Neuron (in vitro differentiated cells): ENCODE results near the gene CAMTA1.

Experiments used
- H2AFZ ChIP-seq: one replicate; pipeline ENCODE4 v1.6.1; 2013; ENCODE audit warnings: low read depth, mild to moderate bottlenecking, inconsistent platforms, low read length, moderate library complexity
- H3K27me3 ChIP-seq: one replicate; pipeline ENCODE4 v1.6.1; 2013; ENCODE audit warnings: low read length; ENCODE audit not compliant: insufficient read depth
- H3K36me3 ChIP-seq: one replicate; pipeline ENCODE4 v1.6.1; 2013; ENCODE audit warnings: low read length; ENCODE audit not compliant: insufficient read depth
- H3K4me1 ChIP-seq: one replicate; pipeline ENCODE4 v1.6.1; 2013; ENCODE audit warnings: low read length; ENCODE audit not compliant: insufficient read depth
- H3K4me3 ChIP-seq: 2 replicates; pipeline ENCODE4 v1.5.1; 2013; ENCODE audit warnings: mild to moderate bottlenecking, low read length, moderate library complexity
- H3K9me3 ChIP-seq: one replicate; pipeline ENCODE4 v1.6.1; 2013; ENCODE audit warnings: low read length

The CAMTA1 gene

DNA sequence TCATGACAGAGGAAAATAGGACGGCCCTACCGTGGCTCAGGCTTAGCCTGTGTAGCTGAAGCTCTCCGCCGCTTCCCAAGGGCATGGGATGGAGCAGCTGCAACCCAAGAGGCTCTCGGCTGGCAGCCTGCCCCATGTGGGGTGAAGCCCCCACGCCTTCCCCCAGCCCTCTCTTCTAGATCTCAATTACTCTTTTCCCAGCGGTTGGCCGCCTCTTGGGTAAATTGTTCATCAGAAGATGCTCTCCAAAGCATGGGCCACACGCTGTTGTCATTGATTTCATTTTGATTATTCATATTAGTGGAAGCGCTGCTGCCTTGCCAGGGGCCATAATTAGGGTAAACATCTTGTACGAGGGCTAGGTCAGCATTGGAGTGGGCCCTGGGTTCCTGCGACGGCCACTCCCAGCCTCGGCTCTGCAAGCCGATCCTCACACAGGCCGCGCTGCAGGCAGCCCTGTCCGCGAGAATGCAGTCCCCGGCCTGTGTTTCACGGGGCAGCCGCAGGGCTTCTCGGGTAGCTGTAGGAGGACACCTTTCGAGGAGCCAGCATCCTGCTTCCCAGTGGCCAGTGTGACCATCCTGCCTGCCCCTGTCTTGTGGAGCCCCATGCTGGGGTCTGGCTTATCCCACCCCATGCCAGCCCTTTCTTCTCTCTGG is 871.4 kb downstream of the CAMTA1 start:
- peaks cover 12% of the 10 kb centered on the region for H3K27me3 ChIP-seq
- H3K4me3 ChIP-seq, result no peak overlapping the region
- peaks cover 11% of the 10 kb centered on the region for H3K4me1 ChIP-seq

DNA sequence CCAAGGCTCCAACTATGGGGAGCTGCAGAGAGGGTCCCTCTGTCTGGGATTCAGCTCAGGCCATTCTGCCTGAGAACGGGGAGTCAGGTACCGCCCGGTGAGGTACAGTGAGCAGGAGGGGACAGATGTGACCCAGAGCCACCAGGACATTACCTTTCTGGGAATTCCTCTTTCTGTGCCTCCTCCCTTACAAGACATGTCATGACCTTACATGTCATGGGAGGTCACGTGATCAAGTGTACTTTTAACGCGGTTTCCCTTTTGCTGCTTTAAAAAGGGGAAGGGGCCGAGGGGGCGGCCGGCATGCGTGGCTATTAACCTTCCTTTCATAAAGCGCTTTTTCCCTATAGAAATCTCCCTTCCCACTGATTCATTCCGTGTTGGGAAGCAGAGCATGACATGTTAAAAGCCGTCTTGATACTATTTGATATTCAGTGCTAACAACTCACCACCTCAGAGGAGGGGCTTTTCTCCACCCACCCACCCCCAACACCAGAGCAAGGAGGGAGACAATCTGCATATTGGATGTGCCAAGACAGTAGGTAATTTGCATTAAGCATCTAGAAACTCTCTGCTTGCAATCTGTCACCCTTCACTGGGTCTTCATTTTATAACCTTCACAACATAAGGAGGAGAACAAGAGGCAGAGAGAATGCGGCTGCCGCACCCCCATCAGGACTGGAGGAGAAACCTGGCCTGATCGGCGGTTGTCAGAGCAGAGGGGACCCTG is 872.2 kb downstream of the CAMTA1 start:
- no peak overlapping the region for H3K4me3 ChIP-seq
- H3K27me3 ChIP-seq, result peaks cover 7% of the 10 kb centered on the region

More for the DNA sequence above, 871.4 kb downstream of the CAMTA1 start:
- no peaks in the 10 kb centered on the region for H3K36me3 ChIP-seq
- no peaks in the 10 kb centered on the region for H3K9me3 ChIP-seq
- no peak overlapping the region for H2AFZ ChIP-seq

DNA sequence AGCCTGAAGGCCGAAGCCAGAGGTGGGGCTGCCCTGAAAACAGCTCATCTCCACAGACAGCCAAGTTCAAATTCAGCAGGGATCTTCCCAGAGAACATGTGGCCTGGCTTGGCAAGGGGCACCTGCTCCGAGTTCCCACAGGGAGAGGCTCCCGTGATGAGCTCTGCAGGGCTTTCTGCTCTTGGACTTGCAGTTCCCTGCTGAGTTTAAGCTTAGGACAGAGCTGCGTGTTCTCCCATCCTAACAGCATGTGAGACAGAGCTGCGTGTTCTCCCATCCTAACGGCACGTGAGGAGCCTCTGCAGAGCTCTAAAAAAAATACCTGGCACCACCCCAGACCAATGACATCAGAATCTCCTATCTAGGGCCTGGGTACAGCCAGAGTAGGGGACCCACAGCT is 872.8 kb downstream of the CAMTA1 start:
- Histone ChIP-seq H3K9me3 (no peaks in the 10 kb centered on the region), H3K4me3 (no peak overlapping the region), H3K36me3 (no peaks in the 10 kb centered on the region), H3K4me1 (peaks cover 11% of the 10 kb centered on the region), H3K27me3 (peaks cover 5% of the 10 kb centered on the region), H2AFZ (no peak overlapping the region)

More for the DNA sequence above, 872.2 kb downstream of the CAMTA1 start:
- Histone ChIP-seq H2AFZ (no peak overlapping the region), H3K9me3 (no peaks in the 10 kb centered on the region), H3K4me1 (peaks cover 11% of the 10 kb centered on the region), H3K36me3 (no peaks in the 10 kb centered on the region)

DNA sequence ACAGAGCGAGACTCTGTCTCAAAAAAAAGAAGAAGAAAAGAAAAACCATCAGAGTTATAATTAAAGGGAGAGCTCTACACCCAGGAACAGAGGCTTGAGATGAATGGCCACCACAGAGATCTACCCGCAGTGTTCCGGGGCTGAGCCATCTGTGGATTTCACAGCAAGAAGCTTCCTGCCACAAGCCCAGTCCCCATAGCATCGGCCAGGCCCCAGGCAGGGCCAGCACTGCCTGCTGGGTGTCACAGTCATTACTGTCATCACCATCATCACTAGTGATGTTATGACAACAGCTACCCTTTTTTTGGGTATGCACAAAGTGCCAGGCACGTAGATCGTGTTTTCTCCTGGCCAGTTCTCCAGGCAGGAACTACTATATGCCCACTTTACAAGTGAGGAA is 874.3 kb downstream of the CAMTA1 start:
- Histone ChIP-seq H3K27me3 (peaks cover 5% of the 10 kb centered on the region), H2AFZ (no peak overlapping the region), H3K4me3 (no peak overlapping the region), H3K36me3 (no peaks in the 10 kb centered on the region), H3K4me1 (peaks cover 11% of the 10 kb centered on the region), H3K9me3 (no peaks in the 10 kb centered on the region)

DNA sequence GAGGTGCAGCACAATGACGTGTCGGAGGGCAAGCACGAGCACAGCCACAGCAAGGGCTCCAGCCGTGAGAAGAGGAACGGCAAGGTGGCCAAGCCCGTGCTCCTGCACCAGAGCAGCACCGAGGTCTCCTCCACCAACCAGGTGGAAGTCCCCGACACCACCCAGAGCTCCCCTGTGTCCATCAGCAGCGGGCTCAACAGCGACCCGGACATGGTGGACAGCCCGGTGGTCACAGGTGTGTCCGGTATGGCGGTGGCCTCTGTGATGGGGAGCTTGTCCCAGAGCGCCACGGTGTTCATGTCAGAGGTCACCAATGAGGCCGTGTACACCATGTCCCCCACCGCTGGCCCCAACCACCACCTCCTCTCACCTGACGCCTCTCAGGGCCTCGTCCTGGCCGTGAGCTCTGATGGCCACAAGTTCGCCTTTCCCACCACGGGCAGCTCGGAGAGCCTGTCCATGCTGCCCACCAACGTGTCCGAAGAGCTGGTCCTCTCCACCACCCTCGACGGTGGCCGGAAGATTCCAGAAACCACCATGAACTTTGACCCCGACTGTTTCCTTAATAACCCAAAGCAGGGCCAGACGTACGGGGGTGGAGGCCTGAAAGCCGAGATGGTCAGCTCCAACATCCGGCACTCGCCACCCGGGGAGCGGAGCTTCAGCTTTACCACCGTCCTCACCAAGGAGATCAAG is 878.3 kb downstream of the CAMTA1 start:
- no peaks in the 10 kb centered on the region for H3K9me3 ChIP-seq

DNA sequence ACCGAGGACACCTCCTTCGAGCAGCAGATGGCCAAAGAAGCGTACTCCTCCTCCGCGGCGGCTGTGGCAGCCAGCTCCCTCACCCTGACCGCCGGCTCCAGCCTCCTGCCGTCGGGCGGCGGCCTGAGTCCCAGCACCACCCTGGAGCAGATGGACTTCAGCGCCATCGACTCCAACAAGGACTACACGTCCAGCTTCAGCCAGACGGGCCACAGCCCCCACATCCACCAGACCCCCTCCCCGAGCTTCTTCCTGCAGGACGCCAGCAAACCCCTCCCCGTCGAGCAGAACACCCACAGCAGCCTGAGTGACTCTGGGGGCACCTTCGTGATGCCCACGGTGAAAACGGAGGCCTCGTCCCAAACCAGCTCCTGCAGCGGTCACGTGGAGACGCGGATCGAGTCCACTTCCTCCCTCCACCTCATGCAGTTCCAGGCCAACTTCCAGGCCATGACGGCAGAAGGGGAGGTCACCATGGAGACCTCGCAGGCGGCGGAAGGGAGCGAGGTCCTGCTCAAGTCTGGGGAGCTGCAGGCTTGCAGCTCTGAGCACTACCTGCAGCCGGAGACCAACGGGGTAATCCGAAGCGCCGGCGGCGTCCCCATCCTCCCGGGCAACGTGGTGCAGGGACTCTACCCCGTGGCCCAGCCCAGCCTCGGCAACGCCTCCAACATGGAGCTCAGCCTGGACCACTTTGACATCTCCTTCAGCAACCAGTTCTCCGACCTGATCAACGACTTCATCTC is 879.1 kb downstream of the CAMTA1 start:
- H3K27me3 ChIP-seq, result peaks cover 3% of the 10 kb centered on the region
- no peaks in the 10 kb centered on the region for H3K36me3 ChIP-seq
- H2AFZ ChIP-seq, result no peak overlapping the region
- H3K4me1 ChIP-seq, result peaks cover 15% of the 10 kb centered on the region
- H3K4me3 ChIP-seq, result no peak overlapping the region
- no peaks in the 10 kb centered on the region for H3K9me3 ChIP-seq

More for the DNA sequence above, 878.3 kb downstream of the CAMTA1 start:
- H3K36me3 ChIP-seq, result no peaks in the 10 kb centered on the region
- peaks cover 3% of the 10 kb centered on the region for H3K27me3 ChIP-seq
- H3K4me1 ChIP-seq, result peaks cover 8% of the 10 kb centered on the region
- no peak overlapping the region for H3K4me3 ChIP-seq
- H2AFZ ChIP-seq, result no peak overlapping the region

DNA sequence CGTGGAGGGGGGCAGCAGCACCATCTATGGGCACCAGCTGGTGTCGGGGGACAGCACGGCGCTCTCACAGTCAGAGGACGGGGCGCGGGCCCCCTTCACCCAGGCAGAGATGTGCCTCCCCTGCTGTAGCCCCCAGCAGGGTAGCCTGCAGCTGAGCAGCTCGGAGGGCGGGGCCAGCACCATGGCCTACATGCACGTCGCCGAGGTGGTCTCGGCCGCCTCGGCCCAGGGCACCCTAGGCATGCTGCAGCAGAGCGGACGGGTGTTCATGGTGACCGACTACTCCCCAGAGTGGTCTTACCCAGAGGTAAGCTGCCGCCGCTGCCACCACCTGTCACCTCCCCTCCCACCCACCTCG is 879.6 kb downstream of the CAMTA1 start:
- H3K36me3 ChIP-seq, result no peaks in the 10 kb centered on the region
- H3K27me3 ChIP-seq, result peaks cover 3% of the 10 kb centered on the region
- H3K4me3 ChIP-seq, result no peak overlapping the region
- peaks cover 20% of the 10 kb centered on the region for H3K4me1 ChIP-seq
- H3K9me3 ChIP-seq, result no peaks in the 10 kb centered on the region
- H2AFZ ChIP-seq, result no peak overlapping the region

DNA sequence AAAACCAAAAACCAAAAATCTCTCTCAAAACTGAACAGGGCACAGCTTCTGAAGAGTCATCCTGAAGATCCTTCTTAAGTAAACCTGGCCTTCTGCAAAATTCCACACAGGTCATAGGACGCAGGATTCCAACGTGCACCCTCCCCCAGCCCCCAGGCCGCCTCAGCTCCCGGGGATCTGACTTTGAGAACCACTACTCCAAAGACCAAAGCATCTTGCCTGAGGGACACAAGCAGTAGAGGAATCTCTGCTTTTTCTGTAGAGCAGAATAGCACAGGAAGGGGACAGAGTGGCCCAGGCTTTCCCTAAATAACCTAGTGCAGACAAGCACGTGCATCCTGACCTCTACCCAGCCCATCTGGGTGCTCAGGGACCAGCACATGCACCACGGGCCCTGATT is 881.0 kb downstream of the CAMTA1 start:
- no peak overlapping the region for H3K4me3 ChIP-seq
- no peak overlapping the region for H2AFZ ChIP-seq
- peaks cover 34% of the 10 kb centered on the region for H3K4me1 ChIP-seq
- no peaks in the 10 kb centered on the region for H3K27me3 ChIP-seq
- no peaks in the 10 kb centered on the region for H3K9me3 ChIP-seq
- no peaks in the 10 kb centered on the region for H3K36me3 ChIP-seq

DNA sequence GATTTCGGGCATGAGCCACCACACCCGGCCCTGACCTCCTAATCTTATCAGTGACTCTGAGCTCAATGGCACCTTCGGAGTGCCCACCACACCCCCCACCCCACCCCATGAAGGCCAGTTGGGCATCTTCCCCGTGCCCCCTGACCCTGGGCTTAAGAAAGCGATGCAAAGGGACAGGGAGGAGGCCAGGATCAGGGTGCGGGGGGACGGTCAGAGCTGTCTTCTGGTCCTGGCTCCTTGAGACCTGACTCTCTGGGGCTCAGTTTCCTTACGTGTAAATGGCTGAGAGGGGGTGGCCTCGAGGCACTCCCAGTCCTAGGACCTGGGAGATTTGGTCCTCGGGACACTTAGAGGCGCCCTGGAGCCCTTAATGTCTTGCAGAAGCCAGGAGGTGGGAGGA is 881.9 kb downstream of the CAMTA1 start:
- Histone ChIP-seq H3K4me3 (no peak overlapping the region), H3K9me3 (no peaks in the 10 kb centered on the region), H2AFZ (no peak overlapping the region), H3K36me3 (no peaks in the 10 kb centered on the region), H3K27me3 (no peaks in the 10 kb centered on the region), H3K4me1 (peaks cover 40% of the 10 kb centered on the region)

DNA sequence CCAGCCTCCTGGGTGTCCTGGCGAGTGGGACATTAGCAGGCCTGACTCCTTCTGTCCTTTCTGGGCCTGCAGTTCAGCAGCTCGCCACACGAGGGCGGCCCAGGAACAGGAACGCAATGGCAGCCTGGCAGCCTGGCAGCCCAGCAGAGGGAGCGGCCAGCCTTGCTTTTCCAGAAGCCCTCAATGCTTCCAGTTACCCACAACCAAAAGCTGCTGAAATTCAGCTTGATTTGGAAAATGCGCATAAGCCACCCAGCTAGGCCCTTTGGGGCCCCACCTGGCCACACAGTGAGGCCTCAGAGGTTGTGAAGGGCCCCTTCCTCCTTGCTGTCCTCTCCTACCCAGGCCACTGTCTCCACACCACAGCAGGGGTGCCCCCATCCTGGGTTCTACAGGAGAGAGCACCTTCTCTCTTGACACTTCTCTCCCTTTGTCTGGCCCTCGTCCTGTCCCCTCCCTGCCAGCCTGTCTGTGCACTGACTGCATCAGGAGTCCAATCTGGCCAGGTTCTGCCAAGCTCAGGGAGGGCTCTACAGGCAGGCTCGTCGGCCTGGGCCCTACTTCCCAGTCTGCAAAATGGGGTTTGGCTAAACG is 882.5 kb downstream of the CAMTA1 start:
- H2AFZ ChIP-seq, result no peak overlapping the region
- no peaks in the 10 kb centered on the region for H3K36me3 ChIP-seq
- H3K4me1 ChIP-seq, result peaks cover 40% of the 10 kb centered on the region
- H3K9me3 ChIP-seq, result no peaks in the 10 kb centered on the region
- H3K27me3 ChIP-seq, result no peaks in the 10 kb centered on the region
- H3K4me3 ChIP-seq, result peak overlapping the region; percentile 19

DNA sequence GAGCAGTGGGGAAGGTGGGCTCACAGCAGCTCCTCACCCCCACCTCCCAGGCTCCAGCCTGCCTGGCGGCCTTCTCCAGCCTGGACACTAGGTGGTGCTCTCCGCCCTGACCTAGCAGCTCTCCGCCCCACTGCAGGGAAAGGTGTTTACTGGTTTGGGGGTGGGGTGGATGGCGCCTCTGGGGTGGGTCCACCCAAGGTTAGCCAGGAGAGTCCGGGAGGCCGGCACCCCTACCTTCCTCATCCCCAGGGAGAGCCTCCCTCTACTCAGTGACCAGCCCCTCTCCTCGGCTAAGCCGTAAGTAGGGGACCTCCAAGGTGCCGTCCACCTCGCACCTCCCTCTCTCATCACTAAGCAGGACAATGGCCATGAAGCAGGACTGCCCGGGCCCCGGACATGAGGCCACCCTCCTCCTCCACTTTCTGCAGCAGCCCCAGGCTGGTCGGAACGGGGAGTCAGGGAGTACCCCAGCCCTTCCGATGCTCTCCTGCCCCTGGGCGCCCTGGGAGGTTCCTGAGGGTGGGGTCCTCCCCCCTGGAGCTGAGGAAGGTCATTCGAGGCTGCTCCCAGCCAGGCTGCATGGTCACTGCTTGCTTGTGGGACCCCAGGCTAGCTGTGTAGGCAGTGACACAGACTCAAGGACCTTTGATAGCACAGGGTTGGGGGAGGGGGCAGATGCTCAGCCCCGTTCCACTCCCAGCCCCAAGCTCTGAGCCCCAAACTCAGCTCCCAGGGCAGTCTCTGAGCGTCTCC is 884.5 kb downstream of the CAMTA1 start:
- Histone ChIP-seq H3K36me3 (no peaks in the 10 kb centered on the region), H3K27me3 (no peaks in the 10 kb centered on the region), H3K4me1 (peaks cover 40% of the 10 kb centered on the region), H3K4me3 (peak overlapping the region; percentile 9), H3K9me3 (no peaks in the 10 kb centered on the region), H2AFZ (no peak overlapping the region)
